ENCODE data around the gene RABL3. TPM values are rescaled to one million over a fixed set of nuclear protein-coding genes. Genes with fewer than 3 reads are reported as not detected.

The RABL3 gene
- total RNA-seq, 2 donors from 2014 or later: 25.5 to 30.5 TPM

DNA sequence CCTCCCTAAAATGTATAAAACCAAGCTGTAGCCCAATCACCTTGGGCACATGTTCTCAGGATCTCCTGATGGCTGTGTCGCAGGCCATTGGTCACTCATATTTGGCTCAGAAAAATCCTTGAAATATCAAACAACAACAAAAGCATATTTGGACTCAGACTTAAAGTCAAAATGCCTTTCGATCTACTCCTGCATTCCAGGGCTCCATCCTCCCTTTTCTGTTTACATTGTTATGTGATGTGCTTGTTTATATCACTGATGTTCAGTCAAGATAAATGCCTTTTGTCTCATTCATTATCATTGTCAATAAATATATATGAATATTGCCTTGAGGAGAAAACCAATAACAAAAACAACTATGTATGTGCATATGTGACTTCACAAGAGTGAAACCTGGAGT, 92.0 kb downstream of the RABL3 start:
- intact Hi-C loops (cut with DNase I): no loop called here
- no peaks in the 10 kb centered on the region for H3K36me3 ChIP-seq
- H3K4me3 ChIP-seq: no peak overlapping the region
- no peaks in the 10 kb centered on the region for H3K4me1 ChIP-seq
- TF ChIP-seq, protein P1, sequence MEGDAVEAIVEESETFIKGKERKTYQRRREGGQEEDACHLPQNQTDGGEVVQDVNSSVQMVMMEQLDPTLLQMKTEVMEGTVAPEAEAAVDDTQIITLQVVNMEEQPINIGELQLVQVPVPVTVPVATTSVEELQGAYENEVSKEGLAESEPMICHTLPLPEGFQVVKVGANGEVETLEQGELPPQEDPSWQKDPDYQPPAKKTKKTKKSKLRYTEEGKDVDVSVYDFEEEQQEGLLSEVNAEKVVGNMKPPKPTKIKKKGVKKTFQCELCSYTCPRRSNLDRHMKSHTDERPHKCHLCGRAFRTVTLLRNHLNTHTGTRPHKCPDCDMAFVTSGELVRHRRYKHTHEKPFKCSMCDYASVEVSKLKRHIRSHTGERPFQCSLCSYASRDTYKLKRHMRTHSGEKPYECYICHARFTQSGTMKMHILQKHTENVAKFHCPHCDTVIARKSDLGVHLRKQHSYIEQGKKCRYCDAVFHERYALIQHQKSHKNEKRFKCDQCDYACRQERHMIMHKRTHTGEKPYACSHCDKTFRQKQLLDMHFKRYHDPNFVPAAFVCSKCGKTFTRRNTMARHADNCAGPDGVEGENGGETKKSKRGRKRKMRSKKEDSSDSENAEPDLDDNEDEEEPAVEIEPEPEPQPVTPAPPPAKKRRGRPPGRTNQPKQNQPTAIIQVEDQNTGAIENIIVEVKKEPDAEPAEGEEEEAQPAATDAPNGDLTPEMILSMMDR (IDR thresholded peaks at IDR 0.05): no peak
- no peak overlapping the region for H3K27ac ChIP-seq
- H3K27me3 ChIP-seq: no peaks in the 10 kb centered on the region
- DNase-seq: no peak
- no peaks in the 10 kb centered on the region for H3K9me3 ChIP-seq
- H3K9ac ChIP-seq (ENCODE audit: low read depth in 2 of 2, low read length in 2 of 2): no peak overlapping the region

DNA sequence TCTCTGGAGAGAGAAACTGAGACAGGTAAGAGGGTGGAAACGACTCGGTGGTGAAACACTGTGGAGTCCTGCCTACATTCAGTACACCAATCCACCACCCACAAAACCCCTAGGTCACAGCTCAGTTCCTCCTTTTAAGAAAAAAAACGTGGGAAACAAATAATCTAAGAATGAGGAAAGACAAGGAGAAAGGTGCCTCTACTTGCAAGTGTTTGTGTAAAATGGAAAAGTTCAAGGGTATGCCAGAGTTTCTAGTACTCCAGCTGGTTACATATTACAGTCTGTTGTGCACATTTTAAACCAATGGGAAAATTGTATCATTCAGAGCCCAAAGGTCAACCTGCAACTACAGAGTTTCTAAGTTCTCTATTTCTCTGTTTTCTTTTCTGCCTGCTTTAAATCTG, 92.5 kb downstream of the RABL3 start:
- H3K9me3 ChIP-seq: no peaks in the 10 kb centered on the region
- no peak overlapping the region for H3K4me3 ChIP-seq
- H3K27ac ChIP-seq: no peak overlapping the region
- H3K27me3 ChIP-seq: no peaks in the 10 kb centered on the region
- intact Hi-C loops (cut with DNase I): no loop called here
- no peak overlapping the region for H3K9ac ChIP-seq (ENCODE audit: low read depth in 2 of 2, low read length in 2 of 2)
- DNase-seq: no peak
- TF ChIP-seq, protein P1 (IDR thresholded peaks at IDR 0.05): no peak
- H3K4me1 ChIP-seq: no peaks in the 10 kb centered on the region
- H3K36me3 ChIP-seq: no peaks in the 10 kb centered on the region

DNA sequence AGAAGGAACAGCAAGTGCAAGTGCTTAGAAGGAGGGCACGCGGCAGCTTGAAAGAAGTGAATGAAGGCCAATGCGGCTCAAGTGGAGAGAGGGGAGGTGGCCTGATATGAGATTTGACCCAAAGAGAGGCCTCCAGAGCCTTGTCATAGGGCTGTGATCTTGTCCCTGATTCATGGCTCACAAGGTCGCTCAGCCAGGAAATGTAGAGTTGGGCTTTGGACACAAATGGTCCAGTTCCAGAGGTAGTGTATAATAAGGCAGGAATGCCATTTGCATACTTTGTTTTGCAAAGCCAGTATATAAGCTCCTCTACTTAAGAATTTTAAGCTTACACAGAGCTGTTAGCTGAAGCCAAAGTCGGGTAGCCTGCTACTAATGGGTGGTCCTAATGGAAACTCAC, 94.0 kb downstream of the RABL3 start:
- TF ChIP-seq, protein P1 (IDR thresholded peaks at IDR 0.05): no peak
- Histone ChIP-seq H3K36me3 (no peaks in the 10 kb centered on the region), H3K4me1 (no peaks in the 10 kb centered on the region), H3K4me3 (no peak overlapping the region), H3K9me3 (no peaks in the 10 kb centered on the region), H3K9ac (ENCODE audit: low read depth in 2 of 2, low read length in 2 of 2) (no peak overlapping the region), H3K27ac (no peak overlapping the region), H3K27me3 (no peaks in the 10 kb centered on the region)
- intact Hi-C loops (cut with DNase I): no loop called here
- DNase-seq: no peak

DNA sequence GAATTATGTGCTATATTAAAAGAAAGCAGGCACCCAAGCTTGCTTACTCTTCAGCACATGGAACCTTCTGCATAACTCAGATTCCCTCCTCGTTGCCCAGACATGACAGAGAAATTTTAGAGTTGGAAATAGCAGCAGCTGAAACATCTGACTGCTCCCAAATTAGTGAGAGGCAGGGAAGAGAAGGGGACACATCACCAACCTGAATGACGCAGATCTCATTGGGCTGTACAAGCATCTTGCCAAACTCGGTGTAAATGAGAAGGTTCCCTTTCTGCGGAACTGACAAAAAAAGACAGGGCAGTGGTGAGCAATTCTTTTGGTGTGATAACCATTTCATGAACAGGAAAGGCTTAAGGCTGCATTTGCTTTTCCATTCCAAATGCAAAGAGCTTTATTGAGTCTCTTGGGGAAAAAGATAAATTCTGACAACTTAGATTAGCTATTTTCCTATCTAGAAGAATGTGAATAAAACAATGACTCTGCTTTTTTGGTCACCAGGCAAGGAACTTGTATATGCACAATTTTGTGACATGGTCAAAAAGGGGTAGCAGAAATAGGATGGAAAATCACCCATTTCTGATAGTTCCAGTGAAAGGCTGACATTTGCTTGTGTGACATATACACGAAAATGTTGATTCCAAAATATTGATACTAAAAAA, 95.4 kb downstream of the RABL3 start:
- DNase-seq: no peak
- H3K9ac ChIP-seq (ENCODE audit: low read depth in 2 of 2, low read length in 2 of 2): no peak overlapping the region
- H3K4me3 ChIP-seq: no peak overlapping the region
- intact Hi-C loops (cut with DNase I): no loop called here
- H3K36me3 ChIP-seq: no peaks in the 10 kb centered on the region
- no peak overlapping the region for H3K27ac ChIP-seq
- TF ChIP-seq, protein P1 (IDR thresholded peaks at IDR 0.05): no peak
- H3K9me3 ChIP-seq: no peaks in the 10 kb centered on the region
- H3K27me3 ChIP-seq: no peaks in the 10 kb centered on the region
- no peaks in the 10 kb centered on the region for H3K4me1 ChIP-seq

DNA sequence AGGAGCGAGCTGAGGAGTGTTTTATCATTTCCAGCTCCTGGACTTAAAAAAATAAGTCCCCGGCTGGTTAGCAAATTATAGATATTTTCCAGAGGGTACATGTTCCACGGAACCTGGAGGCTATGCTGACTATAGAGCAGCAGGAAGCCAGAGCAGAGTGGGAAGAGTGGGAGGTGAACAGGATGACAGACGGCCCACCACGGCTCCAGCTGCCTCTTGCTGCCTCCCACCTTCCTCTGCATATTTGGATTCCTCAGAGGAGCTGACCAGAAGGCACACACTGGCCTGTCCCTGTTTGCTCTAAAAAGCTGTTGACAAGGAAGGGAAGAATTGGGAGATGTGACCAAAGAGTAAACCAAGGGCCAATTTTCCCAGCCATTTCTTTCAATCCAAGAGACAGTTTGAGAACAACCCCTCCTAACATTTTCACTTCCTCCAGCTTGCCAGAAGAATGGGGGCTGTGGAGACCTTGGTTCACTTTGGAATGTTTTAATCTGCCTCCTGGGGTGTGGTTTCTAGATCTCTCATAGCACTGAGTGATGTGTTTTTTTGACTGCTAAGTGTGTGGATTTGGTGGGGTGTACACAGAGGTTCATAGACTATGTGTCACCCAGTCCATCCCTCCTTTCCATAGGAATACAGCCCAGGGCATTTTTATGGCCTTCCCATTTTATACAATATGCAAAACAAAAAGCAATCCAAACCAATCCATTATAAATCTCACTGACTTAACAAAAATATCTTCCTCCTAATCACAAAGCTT, 97.1 kb downstream of the RABL3 start:
- intact Hi-C loops (cut with DNase I): no loop called here
- DNase-seq: no peak
- H3K36me3 ChIP-seq: no peaks in the 10 kb centered on the region
- no peaks in the 10 kb centered on the region for H3K4me1 ChIP-seq
- no peaks in the 10 kb centered on the region for H3K27me3 ChIP-seq
- TF ChIP-seq, protein P1 (IDR thresholded peaks at IDR 0.05): no peak
- no peak overlapping the region for H3K9ac ChIP-seq (ENCODE audit: low read depth in 2 of 2, low read length in 2 of 2)
- no peak overlapping the region for H3K4me3 ChIP-seq
- no peaks in the 10 kb centered on the region for H3K9me3 ChIP-seq
- H3K27ac ChIP-seq: no peak overlapping the region

Data from colonic mucosa (tissue), 4 donors.